ENCODE results near the gene ST8SIA2. TPM values are rescaled to one million over a fixed set of nuclear protein-coding genes. Genes with fewer than 3 reads are reported as not detected.

Gene ST8SIA2
- polyA plus RNA-seq, 1 of the 3 experiments (the other 2 are of a cell fraction) = 0.05 TPM

- Histone ChIP-seq H3K36me3 (replicated peaks in 1 of 2; ENCODE audit: control insufficient read depth in 1 of 2, insufficient read depth in 2 of 2, low read length in 1 of 2) (no peaks in the 10 kb centered on the region), H3K9me2 (no peaks in the 10 kb centered on the region), H3F3A (replicated peaks; ENCODE audit: insufficient read depth) (no peaks in the 10 kb centered on the region), H3K4me1 (ENCODE audit: control insufficient read depth in 1 of 2, insufficient read depth in 2 of 2, low read depth in 1 of 2, low read length in 1 of 2) (no peaks in the 10 kb centered on the region; a peak in 1 of 4 replicates), H3K27me3 (ENCODE audit: insufficient read depth) (no peaks in the 10 kb centered on the region), H3K9me3 (no peaks in the 10 kb centered on the region), H3K79me2 (ENCODE audit: insufficient read depth) (no peaks in the 10 kb centered on the region), H3K4me2 (no peak overlapping the region), H2AFZ (ENCODE audit: low read depth) (no peak overlapping the region), H4K20me1 (ENCODE audit: insufficient read depth) (no peaks in the 10 kb centered on the region), H3K9ac (no peak overlapping the region), H3K27ac (ENCODE audit: low read depth in 2 of 2, low read length in 1 of 2) (no peak overlapping the region), H3K4me3 (ENCODE audit: low read depth in 2 of 2, low read length in 1 of 2) (no peak overlapping the region)
- ChIA-PET CTCF (interaction anchor here (1.4 kb wide), 1 partner anchor 209 kb away, joined by 6 read pairs; no protein-coding TSS in a partner anchor), POLR2A (no interaction called here)
- DNase-seq = no peak
- TF ChIP-seq TAF1 (IDR thresholded peaks at IDR 0.05; ENCODE audit: borderline replicate concordance, low read depth, low read length) = no peak
- TF ChIP-seq SMC3 (IDR thresholded peaks at IDR 0.05; ENCODE audit: low read depth, low read length) = no peak
- no peak for TF ChIP-seq GATA2 (CRISPR knock-in tag; IDR thresholded peaks at IDR 0.05)
- TF ChIP-seq FOSL2 (IDR thresholded peaks at IDR 0.05; ENCODE audit: borderline replicate concordance, low read depth) = no peak
- TF ChIP-seq GABPA (IDR thresholded peaks at IDR 0.05; ENCODE audit: low read depth) = no peak
- TF ChIP-seq MAX (IDR thresholded peaks at IDR 0.05; ENCODE audit: low read depth) = no peak
- no peak for TF ChIP-seq POLR2AphosphoS5 (IDR thresholded peaks at IDR 0.05; ENCODE audit: low read depth, low read length)
- no peak for TF ChIP-seq NRF1 (IDR thresholded peaks at IDR 0.05; ENCODE audit: low read depth, low read length)
- TF ChIP-seq RFX5 (IDR thresholded peaks at IDR 0.05; ENCODE audit: low read length) = no peak
- no peak for TF ChIP-seq MEF2A (IDR thresholded peaks at IDR 0.05; ENCODE audit: borderline replicate concordance, low read depth)
- TF ChIP-seq RCOR1 (IDR thresholded peaks at IDR 0.05; ENCODE audit: low read length) = no peak
- TF ChIP-seq TEAD4 (IDR thresholded peaks at IDR 0.05; ENCODE audit: borderline replicate concordance, insufficient read depth) = no peak
- no peak for TF ChIP-seq USF1 (IDR thresholded peaks at IDR 0.05; ENCODE audit: borderline replicate concordance, low read depth)
- no peak for TF ChIP-seq RAD21 (IDR thresholded peaks at IDR 0.05; ENCODE audit: low read length)
- TF ChIP-seq YY1 (IDR thresholded peaks at IDR 0.05; ENCODE audit: low read depth) = no peak
- TF ChIP-seq USF2 (IDR thresholded peaks at IDR 0.05; ENCODE audit: borderline replicate concordance, low read depth, low read length) = no peak
- TF ChIP-seq JUND (IDR thresholded peaks at IDR 0.05) = no peak
- 14% methylated on average over 1 of the region's 1 CpG for WGBS (ENCODE audit: low lambda C conversion rate)
Measured at GRCh38 chr15:92505611-92506010, 111.9 kb downstream of the ST8SIA2 start.

GRCh38 chr15:92506506-92506905 lies 112.8 kb downstream of the ST8SIA2 start:
- H2AFZ ChIP-seq (ENCODE audit: low read depth) = no peak overlapping the region
- CTCF ChIA-PET = interaction anchor here (1.4 kb wide), 1 partner anchor 208 kb away, joined by 6 read pairs; no protein-coding TSS in a partner anchor

More at GRCh38 chr15:92506506-92506905, 112.8 kb downstream of the ST8SIA2 start:
- H3K27ac ChIP-seq (ENCODE audit: low read depth in 2 of 2, low read length in 1 of 2) = no peak overlapping the region
- no peaks in the 10 kb centered on the region for H3F3A ChIP-seq (replicated peaks; ENCODE audit: insufficient read depth)
- POLR2A ChIA-PET = no interaction called here
- TF ChIP-seq PBX3 (IDR thresholded peaks at IDR 0.05) = no peak
- no peak for TF ChIP-seq RCOR1 (IDR thresholded peaks at IDR 0.05; ENCODE audit: low read length)
- no peak for TF ChIP-seq MAX (IDR thresholded peaks at IDR 0.05; ENCODE audit: low read depth)
- no peak for TF ChIP-seq USF2 (IDR thresholded peaks at IDR 0.05; ENCODE audit: borderline replicate concordance, low read depth, low read length)
- H3K9me3 ChIP-seq = no peaks in the 10 kb centered on the region
- H3K4me1 ChIP-seq (ENCODE audit: control insufficient read depth in 1 of 2, insufficient read depth in 2 of 2, low read depth in 1 of 2, low read length in 1 of 2) = no peaks in the 10 kb centered on the region
- no peak overlapping the region for H3K4me3 ChIP-seq (ENCODE audit: low read depth in 2 of 2, low read length in 1 of 2)
- no peak for DNase-seq
- H4K20me1 ChIP-seq (ENCODE audit: insufficient read depth) = no peaks in the 10 kb centered on the region
- no peaks in the 10 kb centered on the region for H3K9me2 ChIP-seq
- no peaks in the 10 kb centered on the region for H3K79me2 ChIP-seq (ENCODE audit: insufficient read depth)
- H3K27me3 ChIP-seq (ENCODE audit: insufficient read depth) = no peaks in the 10 kb centered on the region
- H3K4me2 ChIP-seq = no peak overlapping the region
- WGBS (ENCODE audit: low lambda C conversion rate) = 26% methylated on average over 4 of the region's 4 CpGs
- no peaks in the 10 kb centered on the region for H3K36me3 ChIP-seq (replicated peaks in 1 of 2; ENCODE audit: control insufficient read depth in 1 of 2, insufficient read depth in 2 of 2, low read length in 1 of 2)
- H3K9ac ChIP-seq = no peak overlapping the region
